Colonic mucosa (tissue), 4 donors: ENCODE data around the gene UBASH3B. TPM values are rescaled to one million over a fixed set of nuclear protein-coding genes. Genes with fewer than 3 reads are reported as not detected.
"Not testable (repeated sequence)": the region's sequence is repeated elsewhere in the genome, so short reads cannot be mapped to it uniquely, and the experiment has no call there.

Experiments used
- DNase-seq: peaks from one replicate; pipeline ENCODE4 v3.0.0-alpha.2; 2020
- H3K27ac ChIP-seq: fragments of 200-600 bp; one replicate; pipeline ENCODE4 v1.8.0; 2021
- H3K27me3 ChIP-seq: fragments of 200-600 bp; one replicate; pipeline ENCODE4 v1.8.0; 2021
- H3K36me3 ChIP-seq: fragments of 200-600 bp; one replicate; pipeline ENCODE4 v1.8.0; 2021
- H3K4me1 ChIP-seq: fragments of 200-600 bp; one replicate; pipeline ENCODE4 v1.8.0; 2021; ENCODE audit warnings: mild to moderate bottlenecking
- H3K4me3 ChIP-seq: fragments of 200-600 bp; one replicate; pipeline ENCODE4 v1.8.0; 2021
- H3K9ac ChIP-seq, 2 donors: one replicate each; pipeline ENCODE4 v1.7.0; 2013; ENCODE audit warnings: control low read depth in 2 of 2, low read depth in 2 of 2, low read length in 2 of 2
- H3K9me3 ChIP-seq: fragments of 200-600 bp; one replicate; pipeline ENCODE4 v1.8.0; 2021
- intact Hi-C: fragments of 100-400 bp; cut with DNase I; formaldehyde crosslinking; loops from one replicate; pipeline ENCODE4 v1.14.1; 2022
- total RNA-seq, 2 donors: library from RNA; stranded (reverse); fragmentation: NEBNext Ultra II Directional in 1 of 2; extraction: Animal tissue kit (Norgen Biotek cat#: 25700) in 1 of 2; gene quantifications; one replicate each; pipeline ENCODE4 v1.2.1, GENCODE V29; 2021
- TF ChIP-seq, protein P1 (sequence below): fragments of 200-600 bp; IDR thresholded peaks from one replicate; pipeline ENCODE4 v1.8.0; 2022; ENCODE audit warnings: antibody characterized with exemption, mild to moderate bottlenecking
- donor health status: healthy.
- donor health status: DM: no; HTN: no; CAD: no.
- donor health status: DM: no; HTN: no; CAD: no.

The UBASH3B gene
- total RNA-seq, 2 donors from 2014 or later: 3.7 to 5.8 TPM

- H3K4me3 ChIP-seq: no peak overlapping the region
- H3K4me1 ChIP-seq: no peaks in the 10 kb centered on the region
- TF ChIP-seq, protein P1, sequence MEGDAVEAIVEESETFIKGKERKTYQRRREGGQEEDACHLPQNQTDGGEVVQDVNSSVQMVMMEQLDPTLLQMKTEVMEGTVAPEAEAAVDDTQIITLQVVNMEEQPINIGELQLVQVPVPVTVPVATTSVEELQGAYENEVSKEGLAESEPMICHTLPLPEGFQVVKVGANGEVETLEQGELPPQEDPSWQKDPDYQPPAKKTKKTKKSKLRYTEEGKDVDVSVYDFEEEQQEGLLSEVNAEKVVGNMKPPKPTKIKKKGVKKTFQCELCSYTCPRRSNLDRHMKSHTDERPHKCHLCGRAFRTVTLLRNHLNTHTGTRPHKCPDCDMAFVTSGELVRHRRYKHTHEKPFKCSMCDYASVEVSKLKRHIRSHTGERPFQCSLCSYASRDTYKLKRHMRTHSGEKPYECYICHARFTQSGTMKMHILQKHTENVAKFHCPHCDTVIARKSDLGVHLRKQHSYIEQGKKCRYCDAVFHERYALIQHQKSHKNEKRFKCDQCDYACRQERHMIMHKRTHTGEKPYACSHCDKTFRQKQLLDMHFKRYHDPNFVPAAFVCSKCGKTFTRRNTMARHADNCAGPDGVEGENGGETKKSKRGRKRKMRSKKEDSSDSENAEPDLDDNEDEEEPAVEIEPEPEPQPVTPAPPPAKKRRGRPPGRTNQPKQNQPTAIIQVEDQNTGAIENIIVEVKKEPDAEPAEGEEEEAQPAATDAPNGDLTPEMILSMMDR: no peak
- no peak overlapping the region for H3K9ac ChIP-seq
- DNase-seq: no peak
- H3K9me3 ChIP-seq: no peaks in the 10 kb centered on the region
- no peaks in the 10 kb centered on the region for H3K27me3 ChIP-seq
- H3K27ac ChIP-seq: no peak overlapping the region
- intact Hi-C loops: no loop called here
- H3K36me3 ChIP-seq: no peaks in the 10 kb centered on the region
Measured at GRCh38 chr11:122729139-122729538, 73.6 kb downstream of the UBASH3B start.

DNA sequence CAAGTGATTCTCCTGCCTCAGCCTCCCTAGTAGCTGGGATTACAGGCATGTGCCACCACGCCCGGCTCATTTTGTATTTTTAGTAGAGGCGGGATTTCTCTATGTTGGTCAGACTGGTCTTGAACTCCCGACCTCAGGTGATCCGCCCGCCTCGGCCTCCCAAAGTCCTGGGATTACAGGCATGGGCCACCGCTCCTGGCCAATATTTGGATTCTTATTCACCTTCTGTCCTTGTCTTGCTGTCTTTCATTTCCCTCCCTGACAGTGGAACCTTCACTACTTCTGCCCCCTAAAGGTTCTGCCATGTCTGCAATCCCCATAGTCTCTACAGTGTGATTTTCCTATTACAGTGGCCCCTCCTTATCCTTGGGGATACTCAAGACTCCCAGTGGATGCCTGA is 75.2 kb downstream of the UBASH3B start:
- H3K9ac ChIP-seq, DNase-seq, intact Hi-C loops, H3K36me3 ChIP-seq, H3K4me1 ChIP-seq, H3K27me3 ChIP-seq, H3K27ac ChIP-seq, H3K9me3 ChIP-seq, H3K4me3 ChIP-seq: not testable (repeated sequence)

DNA sequence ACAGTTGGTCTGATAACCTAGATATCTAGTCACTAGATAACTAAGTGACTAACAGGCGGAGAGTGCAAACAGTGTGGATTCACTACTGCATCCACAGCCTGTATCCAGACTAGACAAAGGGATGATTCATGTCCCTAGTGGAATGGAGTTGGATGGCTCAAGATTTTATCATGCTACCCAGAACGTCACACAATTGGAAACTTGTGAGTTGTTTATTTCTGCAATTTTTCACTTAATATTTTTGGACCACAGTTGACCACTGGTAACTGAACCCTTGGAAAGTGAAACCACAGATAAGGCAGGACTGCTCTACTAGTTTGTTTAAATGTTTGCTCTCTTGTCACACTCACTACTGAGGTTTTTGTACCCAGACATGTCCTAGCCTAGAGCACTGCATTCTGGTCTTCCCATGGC is 76.0 kb downstream of the UBASH3B start:
- Histone ChIP-seq H3K9ac (no peak overlapping the region), H3K4me1 (no peaks in the 10 kb centered on the region), H3K27ac (no peak overlapping the region), H3K4me3 (no peak overlapping the region), H3K9me3 (no peaks in the 10 kb centered on the region), H3K27me3 (no peaks in the 10 kb centered on the region), H3K36me3 (no peaks in the 10 kb centered on the region)
- intact Hi-C loops: no loop called here
- TF ChIP-seq, protein P1: no peak
- no peak for DNase-seq

DNA sequence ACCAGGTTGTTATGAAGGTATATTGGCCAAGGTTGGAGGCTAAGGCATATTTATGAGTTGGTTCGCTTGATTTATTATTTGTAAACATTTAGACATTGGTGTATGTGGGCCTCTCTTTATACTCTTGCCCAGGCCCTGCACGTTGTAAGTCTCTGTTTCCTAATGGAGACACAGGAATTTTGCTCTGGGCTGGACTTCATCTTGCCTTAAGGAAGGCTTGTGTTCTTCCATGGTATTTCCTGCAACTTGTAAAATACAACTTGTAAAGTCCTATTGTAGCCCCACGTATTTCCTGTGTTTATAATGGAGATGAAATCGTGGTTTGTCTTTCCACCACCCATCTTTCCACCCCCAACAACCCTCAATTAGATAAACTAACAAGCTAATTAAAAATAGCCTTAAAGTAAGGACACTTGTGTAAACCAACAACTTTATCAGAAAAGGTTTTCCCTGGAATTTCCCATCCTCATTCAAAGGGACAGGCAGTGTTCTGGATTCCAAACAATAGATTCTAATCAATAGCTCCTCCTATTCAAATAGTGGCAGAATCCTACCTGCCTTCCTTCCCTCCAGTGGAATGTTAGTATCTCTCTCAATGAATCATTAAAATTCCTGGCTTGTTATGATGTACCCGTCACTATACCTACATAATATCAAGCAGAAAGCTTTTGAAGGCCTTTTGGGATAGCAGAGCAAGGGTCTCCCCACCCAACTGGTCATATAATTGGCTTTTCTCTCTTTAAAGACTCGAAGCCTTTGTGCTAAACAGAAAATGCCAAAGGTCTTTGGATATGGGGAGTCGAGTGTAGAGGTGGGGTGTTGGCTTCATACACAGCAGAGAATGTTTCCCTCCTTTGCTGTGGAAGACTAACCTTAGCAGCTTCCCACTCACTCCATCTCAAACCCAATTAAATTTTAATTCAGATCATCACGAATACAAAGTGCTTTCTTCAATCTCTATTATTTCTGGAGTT is 77.1 kb downstream of the UBASH3B start:
- no peak overlapping the region for H3K9ac ChIP-seq
- H3K27ac ChIP-seq: no peak overlapping the region
- no peak overlapping the region for H3K4me3 ChIP-seq
- H3K4me1 ChIP-seq: no peaks in the 10 kb centered on the region
- H3K9me3 ChIP-seq: no peaks in the 10 kb centered on the region
- TF ChIP-seq, protein P1: no peak
- no peaks in the 10 kb centered on the region for H3K36me3 ChIP-seq
- H3K27me3 ChIP-seq: no peaks in the 10 kb centered on the region
- intact Hi-C loops: no loop called here
- DNase-seq: no peak

DNA sequence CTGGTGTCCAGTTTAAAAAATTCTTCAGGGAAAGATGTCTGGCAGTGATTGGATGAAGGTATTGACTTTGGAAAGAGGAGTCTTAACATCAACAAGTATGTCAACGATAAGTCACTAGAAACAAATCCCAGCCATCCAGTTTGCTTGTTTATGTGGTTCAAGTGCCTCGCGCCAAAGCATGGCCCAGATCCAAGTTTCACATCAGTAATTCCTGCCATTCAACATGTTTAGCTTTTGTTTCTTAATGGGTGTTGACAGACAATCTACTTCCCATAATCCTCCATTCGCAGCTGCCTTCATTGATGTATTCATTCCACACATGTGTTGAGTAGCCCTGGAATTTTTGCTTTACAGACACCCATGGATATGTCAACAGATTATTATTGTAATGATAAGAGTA is 77.8 kb downstream of the UBASH3B start:
- Histone ChIP-seq H3K9ac (no peak overlapping the region), H3K36me3 (no peaks in the 10 kb centered on the region), H3K4me1 (no peaks in the 10 kb centered on the region), H3K27me3 (no peaks in the 10 kb centered on the region), H3K9me3 (no peaks in the 10 kb centered on the region), H3K4me3 (no peak overlapping the region), H3K27ac (no peak overlapping the region)
- intact Hi-C loops: no loop called here
- TF ChIP-seq, protein P1: no peak
- no peak for DNase-seq
